Endometrial microvascular endothelial cells (primary cell): ENCODE results near the gene TRIML2. TPM values are rescaled to one million over a fixed set of nuclear protein-coding genes. Genes with fewer than 3 reads are reported as not detected.
"Not testable (repeated sequence)": the region's sequence is repeated elsewhere in the genome, so short reads cannot be mapped to it uniquely, and the experiment has no call there.

ENCODE experiments used
- in situ Hi-C: cut with HindIII; loops from 2 replicates; pipeline ENCODE4 v1.10.0; 2017; ENCODE audit warnings: low sequenced_read_pairs, low pct_unique_long_range_greater_than_20kb; ENCODE audit errors: inconsistent ontology term
- total RNA-seq: library from RNA; depleted of rRNA; stranded (reverse); fragments of >200 nt; gene quantifications from one replicate; pipeline ENCODE4 v1.2.3, GENCODE V29; 2015; ENCODE audit errors: inconsistent ontology term

Gene TRIML2
- total RNA-seq, 1 donor from 2014 or later = 64.1 TPM

GRCh38 chr4:188110036-188110435 lies 633 bp upstream of the TRIML2 start:
- in situ Hi-C loops = no loop called here

GRCh38 chr4:188107931-188108843 lies 1.2 kb downstream of the TRIML2 start:
- in situ Hi-C loops = no loop called here

GRCh38 chr4:188106454-188106853 lies 2.9 kb downstream of the TRIML2 start:
- in situ Hi-C loops = no loop called here

GRCh38 chr4:188092824-188093223 lies 16.6 kb downstream of the TRIML2 start:
- in situ Hi-C loops = no loop called here

- in situ Hi-C loops = no loop called here
These were observed 22.5 kb downstream of the TRIML2 start for GRCh38 chr4:188086858-188087257.

- in situ Hi-C loops = no loop called here
These were observed 26.6 kb downstream of the TRIML2 start for GRCh38 chr4:188082796-188083195.

- in situ Hi-C loops = no loop called here
These were observed 31.3 kb downstream of the TRIML2 start for GRCh38 chr4:188078116-188078515.

- in situ Hi-C loops = no loop called here
These were observed 33.2 kb downstream of the TRIML2 start for GRCh38 chr4:188076169-188076568.

- in situ Hi-C loops = no loop called here
These were observed 48.3 kb downstream of the TRIML2 start for GRCh38 chr4:188061083-188061482.

GRCh38 chr4:188053302-188053701 lies 56.1 kb downstream of the TRIML2 start:
- in situ Hi-C loops = no loop called here

- in situ Hi-C loops = no loop called here
These were observed 62.7 kb downstream of the TRIML2 start for GRCh38 chr4:188046657-188047056.

GRCh38 chr4:188045461-188045860 lies 63.9 kb downstream of the TRIML2 start:
- in situ Hi-C loops = not testable (repeated sequence)

GRCh38 chr4:188043154-188043553 lies 66.2 kb downstream of the TRIML2 start:
- in situ Hi-C loops = no loop called here

- in situ Hi-C loops = no loop called here
These were observed 67.2 kb downstream of the TRIML2 start for GRCh38 chr4:188042191-188042590.

- in situ Hi-C loops = no loop called here
These were observed 67.7 kb downstream of the TRIML2 start for GRCh38 chr4:188041721-188042120.

Other genes with a start within 250 kb of the TRIML2 start
- 0.93 TPM for gene ZFP42, start 113.8 kb downstream of the TRIML2 start, total RNA-seq
- gene TRIML1, start 29.8 kb upstream of the TRIML2 start, total RNA-seq = not detected